ENCODE data around the gene PHF3.

DNA sequence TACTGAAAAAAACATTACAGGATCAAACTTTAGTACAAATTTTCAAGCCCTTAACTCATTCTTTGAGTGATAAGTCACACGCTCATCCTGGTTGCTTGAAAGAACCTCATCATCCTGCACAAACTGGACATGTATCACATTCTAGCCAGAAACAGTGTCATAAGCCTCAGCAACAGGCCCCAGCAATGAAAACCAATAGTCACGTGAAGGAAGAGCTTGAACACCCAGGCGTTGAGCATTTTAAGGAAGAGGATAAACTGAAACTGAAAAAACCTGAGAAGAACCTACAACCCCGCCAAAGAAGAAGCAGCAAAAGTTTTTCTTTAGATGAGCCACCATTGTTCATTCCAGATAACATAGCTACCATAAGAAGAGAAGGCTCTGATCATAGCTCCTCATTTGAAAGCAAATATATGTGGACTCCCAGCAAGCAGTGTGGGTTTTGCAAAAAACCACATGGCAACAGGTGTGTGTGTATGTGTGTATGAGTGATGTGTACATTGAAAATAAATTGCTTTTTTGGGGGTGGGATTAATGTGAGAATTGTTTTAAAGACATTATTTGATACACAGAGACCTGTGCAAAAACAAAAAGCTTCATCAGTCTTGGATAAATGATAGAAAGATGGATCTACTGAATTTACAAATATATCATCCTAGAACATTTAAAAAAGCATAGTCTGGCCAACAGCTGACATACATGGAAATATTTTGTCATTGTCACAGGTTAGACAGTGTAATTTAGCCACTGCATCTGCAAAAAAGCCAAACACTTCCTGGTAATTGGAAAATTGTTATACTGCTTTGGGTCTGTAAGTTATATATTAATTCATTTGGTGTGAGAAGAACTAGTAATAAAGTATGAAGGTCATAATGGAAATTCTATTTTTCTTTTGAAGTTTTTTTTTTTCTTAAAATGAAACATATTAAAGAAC is 50.1 kb downstream of the PHF3 start:
- TF ChIP-seq, protein P1, sequence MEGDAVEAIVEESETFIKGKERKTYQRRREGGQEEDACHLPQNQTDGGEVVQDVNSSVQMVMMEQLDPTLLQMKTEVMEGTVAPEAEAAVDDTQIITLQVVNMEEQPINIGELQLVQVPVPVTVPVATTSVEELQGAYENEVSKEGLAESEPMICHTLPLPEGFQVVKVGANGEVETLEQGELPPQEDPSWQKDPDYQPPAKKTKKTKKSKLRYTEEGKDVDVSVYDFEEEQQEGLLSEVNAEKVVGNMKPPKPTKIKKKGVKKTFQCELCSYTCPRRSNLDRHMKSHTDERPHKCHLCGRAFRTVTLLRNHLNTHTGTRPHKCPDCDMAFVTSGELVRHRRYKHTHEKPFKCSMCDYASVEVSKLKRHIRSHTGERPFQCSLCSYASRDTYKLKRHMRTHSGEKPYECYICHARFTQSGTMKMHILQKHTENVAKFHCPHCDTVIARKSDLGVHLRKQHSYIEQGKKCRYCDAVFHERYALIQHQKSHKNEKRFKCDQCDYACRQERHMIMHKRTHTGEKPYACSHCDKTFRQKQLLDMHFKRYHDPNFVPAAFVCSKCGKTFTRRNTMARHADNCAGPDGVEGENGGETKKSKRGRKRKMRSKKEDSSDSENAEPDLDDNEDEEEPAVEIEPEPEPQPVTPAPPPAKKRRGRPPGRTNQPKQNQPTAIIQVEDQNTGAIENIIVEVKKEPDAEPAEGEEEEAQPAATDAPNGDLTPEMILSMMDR (IDR thresholded peaks at IDR 0.05; ENCODE audit: insufficient read depth, low read depth, low read length), result no peak
- no peak for TF ChIP-seq EZH2 (IDR thresholded peaks at IDR 0.05; ENCODE audit: insufficient read depth, low read length)

All from astrocyte (in vitro differentiated cells and primary cell).